HG02981 (cell line): ENCODE measurements around the gene VPS26C.
A peak's percentile ranks its signal among the peaks of the same experiment; 100 is the strongest.

ENCODE experiments used
- ATAC-seq: cut with Tn5 transposase; IDR thresholded peaks from one replicate; pipeline ENCODE4 v1.9.1; 2021; ENCODE audit warnings: mild to moderate bottlenecking, moderate library complexity; ENCODE audit not compliant: unreplicated experiment

VPS26C gene

GRCh38 chr21:37207441-37208009 is 59.6 kb downstream of the VPS26C start:
- ATAC-seq = peak; percentile 55

GRCh38 chr21:37206496-37206895 is 60.6 kb downstream of the VPS26C start:
- ATAC-seq = no peak

GRCh38 chr21:37204580-37204979 is 62.6 kb downstream of the VPS26C start:
- no peak for ATAC-seq

- ATAC-seq = no peak
These were observed 64.7 kb downstream of the VPS26C start for GRCh38 chr21:37202221-37203110.

GRCh38 chr21:37200641-37201480 is 66.3 kb downstream of the VPS26C start:
- ATAC-seq = no peak

GRCh38 chr21:37199057-37199924 is 67.8 kb downstream of the VPS26C start:
- ATAC-seq = no peak

- no peak for ATAC-seq
These were observed 69.4 kb downstream of the VPS26C start for GRCh38 chr21:37197746-37198145.

GRCh38 chr21:37196847-37197246 is 70.3 kb downstream of the VPS26C start:
- no peak for ATAC-seq

- no peak for ATAC-seq
These were observed 71.5 kb downstream of the VPS26C start for GRCh38 chr21:37195610-37196009.

- ATAC-seq = no peak
These were observed 72.1 kb downstream of the VPS26C start for GRCh38 chr21:37195059-37195458.

GRCh38 chr21:37193676-37194075 is 73.5 kb downstream of the VPS26C start:
- ATAC-seq = no peak

- no peak for ATAC-seq
These were observed 74.1 kb downstream of the VPS26C start for GRCh38 chr21:37193006-37193405.

GRCh38 chr21:37192019-37192418 is 75.1 kb downstream of the VPS26C start:
- ATAC-seq = no peak

- ATAC-seq = no peak
These were observed 78.3 kb downstream of the VPS26C start for GRCh38 chr21:37188825-37189224.

GRCh38 chr21:37186983-37187382 is 80.2 kb downstream of the VPS26C start:
- ATAC-seq = no peak

- ATAC-seq = no peak
These were observed 82.1 kb downstream of the VPS26C start for GRCh38 chr21:37184784-37185593.

- no peak for ATAC-seq
These were observed 83.4 kb downstream of the VPS26C start for GRCh38 chr21:37183749-37184148.

- no peak for ATAC-seq
These were observed 84.9 kb downstream of the VPS26C start for GRCh38 chr21:37182222-37182621.

- ATAC-seq = no peak
These were observed 86.1 kb downstream of the VPS26C start for GRCh38 chr21:37181059-37181458.

- no peak for ATAC-seq
These were observed 90.4 kb downstream of the VPS26C start for GRCh38 chr21:37176716-37177115.
